NCI-H226 (cell line): ENCODE measurements around the gene SERTAD3.
"Not testable (repeated sequence)": the region's sequence is repeated elsewhere in the genome, so short reads cannot be mapped to it uniquely, and the experiment has no call there.

Experiments used
- DNase-seq: peaks from one replicate; pipeline ENCODE4 v3.0.0-alpha.2; 2015

Gene SERTAD3

GRCh38 chr19:40444000-40444824, at the start of gene SERTAD3:
TSS of gene SERTAD3 (minus strand) at chr19:40444335. CDS start at chr19:40442080, 2,255 bp downstream.
- peak; percentile 85 for DNase-seq

GRCh38 chr19:40493778-40494177, 49.6 kb upstream of the SERTAD3 start:
- no peak for DNase-seq

- DNase-seq, result no peak
Measured at GRCh38 chr19:40492274-40492673, 48.1 kb upstream of the SERTAD3 start.

- DNase-seq, result no peak
Measured at GRCh38 chr19:40489882-40490230, 45.7 kb upstream of the SERTAD3 start.

- DNase-seq, result no peak
Measured at GRCh38 chr19:40486017-40486416, 41.9 kb upstream of the SERTAD3 start.

GRCh38 chr19:40475878-40476644, 31.9 kb upstream of the SERTAD3 start:
- not testable (repeated sequence) for DNase-seq

GRCh38 chr19:40474737-40475136, 30.6 kb upstream of the SERTAD3 start:
- no peak for DNase-seq

GRCh38 chr19:40472516-40472915, 28.4 kb upstream of the SERTAD3 start:
- DNase-seq, result no peak

- DNase-seq, result no peak
Measured at GRCh38 chr19:40471111-40471510, 27.0 kb upstream of the SERTAD3 start.

- no peak for DNase-seq
Measured at GRCh38 chr19:40469011-40469410, 24.9 kb upstream of the SERTAD3 start.

- DNase-seq, result no peak
Measured at GRCh38 chr19:40466985-40467734, 23.0 kb upstream of the SERTAD3 start, which contains the start of gene SPTBN4. TSS of gene SPTBN4 (plus strand) at chr19:40467001. CDS start at chr19:40472622, 5,621 bp downstream.

GRCh38 chr19:40466219-40466984, 22.3 kb upstream of the SERTAD3 start:
- no peak for DNase-seq

GRCh38 chr19:40465557-40466218, 21.6 kb upstream of the SERTAD3 start, which contains the start of gene BLVRB:
TSS of gene BLVRB (minus strand) at chr19:40465745. CDS start at chr19:40465688, 57 bp downstream.
- peak; percentile 95 for DNase-seq

GRCh38 chr19:40465025-40465556, 21.0 kb upstream of the SERTAD3 start:
- peak; percentile 51 for DNase-seq

- peak; percentile 88 for DNase-seq
Measured at GRCh38 chr19:40464059-40465024, 20.2 kb upstream of the SERTAD3 start.

GRCh38 chr19:40463587-40464037, 19.5 kb upstream of the SERTAD3 start:
- peak; percentile 53 for DNase-seq

GRCh38 chr19:40461669-40462221, 17.6 kb upstream of the SERTAD3 start:
- no peak for DNase-seq

- DNase-seq, result no peak
Measured at GRCh38 chr19:40460185-40460584, 16.1 kb upstream of the SERTAD3 start.

- DNase-seq, result no peak
Measured at GRCh38 chr19:40458597-40458974, 14.5 kb upstream of the SERTAD3 start.
